GM19035 (cell line): Measurements from ENCODE around the gene WNT7B.

Experiments
- ATAC-seq: cut with Tn5 transposase; IDR thresholded peaks from one replicate; pipeline ENCODE4 v1.9.1; 2021; ENCODE audit not compliant: unreplicated experiment

The WNT7B gene

DNA sequence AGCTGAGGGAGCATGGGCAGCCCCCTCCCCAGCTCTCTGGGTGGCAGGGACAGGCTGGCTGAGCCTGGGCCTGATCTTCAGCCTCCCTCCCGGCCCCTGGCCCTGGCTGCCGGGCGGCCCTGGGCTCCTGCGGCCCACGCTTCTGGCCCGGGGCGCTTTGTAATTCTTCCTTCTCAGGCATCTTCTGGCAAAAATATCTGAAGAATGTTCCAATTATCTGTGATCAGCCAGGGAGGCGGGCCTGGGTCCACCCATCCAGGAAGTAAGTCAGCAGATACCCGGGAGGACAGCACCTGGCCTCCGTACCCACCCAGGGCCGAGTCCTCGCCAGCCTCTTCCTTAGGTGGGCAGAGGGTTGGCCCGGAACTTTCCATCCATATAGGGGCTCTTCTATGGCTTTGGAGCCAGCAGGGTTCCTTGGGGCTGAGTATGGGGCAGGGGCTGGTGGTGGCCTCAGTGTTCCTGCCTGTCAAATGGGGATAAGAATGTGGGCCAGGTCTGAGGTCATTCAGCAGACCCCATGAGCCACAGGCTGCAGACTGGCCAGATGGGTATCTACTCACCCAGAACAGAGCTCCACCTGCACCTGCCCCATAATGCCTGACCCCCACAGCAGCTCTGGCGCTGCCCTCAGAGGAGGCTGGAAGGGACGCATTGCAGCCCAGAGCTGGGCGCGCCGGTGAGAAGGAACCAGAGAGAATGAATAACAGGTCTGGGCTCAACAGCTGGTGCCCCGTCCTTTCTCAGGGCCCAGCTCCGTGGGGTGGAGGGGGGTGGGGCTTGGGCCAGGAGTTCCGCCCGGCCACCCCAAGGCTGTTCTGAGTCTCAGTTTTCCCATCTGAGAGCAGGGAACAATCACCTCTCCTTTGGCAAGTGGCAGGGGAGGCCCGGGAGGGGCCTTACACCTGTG, 16.2 kb downstream of the WNT7B start:
- ATAC-seq: no peak

DNA sequence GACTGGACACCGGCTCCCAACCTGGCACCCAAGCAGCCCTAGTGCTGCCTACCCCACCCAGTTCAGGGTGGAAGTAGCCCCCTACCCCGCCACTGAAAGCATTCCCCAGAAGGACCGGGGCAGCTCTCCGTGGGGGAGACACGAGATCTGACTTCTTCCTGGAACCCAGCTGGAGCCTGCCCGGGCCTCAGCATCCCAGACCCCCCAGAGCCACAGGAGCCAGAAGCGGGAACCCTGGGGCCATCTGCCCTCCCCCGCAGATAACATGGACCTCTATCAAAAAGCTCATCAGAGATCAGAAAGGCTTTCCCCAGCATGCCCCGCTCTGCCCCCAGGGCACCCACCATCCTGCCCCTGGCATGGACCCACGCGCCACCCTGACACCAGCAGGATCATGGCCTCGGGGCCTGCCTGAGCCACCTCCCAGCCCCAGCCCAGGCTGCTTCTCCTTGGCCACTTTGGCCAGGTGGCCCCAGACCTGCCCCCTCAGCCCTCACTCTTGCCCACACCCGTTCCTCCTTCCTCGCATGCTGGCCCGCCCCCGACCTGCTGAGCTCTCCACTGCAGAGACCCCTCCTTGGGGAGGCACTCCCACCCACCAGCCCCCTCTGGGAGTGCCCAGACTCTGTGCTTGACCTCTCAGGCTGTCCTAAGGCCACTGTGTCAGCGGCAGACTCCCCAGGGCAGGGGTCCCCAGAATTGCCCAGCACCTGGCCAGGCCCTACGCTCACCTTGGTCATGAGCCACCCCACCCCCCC, 17.1 kb downstream of the WNT7B start:
- ATAC-seq: no peak

DNA sequence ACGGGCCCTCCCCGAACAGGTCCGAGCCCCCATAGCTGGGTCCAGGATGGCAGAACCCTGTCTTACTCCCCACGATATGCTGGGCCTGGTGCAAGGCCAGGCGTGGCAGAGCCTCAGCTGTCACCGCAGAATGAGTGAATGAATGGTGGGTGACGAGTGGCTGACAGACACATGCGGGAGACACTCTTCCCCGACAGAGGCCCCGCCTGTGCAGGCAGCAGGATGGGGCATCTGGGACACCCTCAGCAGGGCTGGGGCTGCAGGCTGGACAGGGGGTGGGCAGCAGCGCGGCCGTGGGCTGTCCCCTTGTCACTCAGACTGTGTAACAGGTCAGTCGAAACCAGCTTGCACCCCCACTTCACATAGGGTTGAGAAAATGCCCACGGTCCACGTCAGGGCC, 18.0 kb downstream of the WNT7B start:
- ATAC-seq: no peak

DNA sequence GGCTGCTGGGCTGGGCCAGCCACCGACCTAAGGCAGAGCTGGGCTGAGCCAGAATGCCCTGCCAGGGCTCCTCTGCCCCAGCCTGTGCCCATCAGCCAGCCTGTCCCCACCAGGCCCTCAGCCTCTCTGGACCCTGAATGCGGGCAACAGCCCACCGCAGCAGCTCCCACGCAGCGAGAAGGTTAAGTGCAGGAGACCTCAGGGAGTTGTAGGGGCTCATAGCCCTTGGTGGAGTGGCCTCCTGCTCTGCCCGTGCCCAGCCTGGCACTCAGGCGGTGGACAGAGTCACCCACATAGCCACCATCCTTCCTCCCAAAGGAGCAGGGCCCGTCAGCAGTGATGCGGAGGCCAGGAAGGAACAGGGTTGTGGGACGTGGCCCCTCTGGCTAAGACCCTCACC, 19.1 kb downstream of the WNT7B start:
- no peak for ATAC-seq

DNA sequence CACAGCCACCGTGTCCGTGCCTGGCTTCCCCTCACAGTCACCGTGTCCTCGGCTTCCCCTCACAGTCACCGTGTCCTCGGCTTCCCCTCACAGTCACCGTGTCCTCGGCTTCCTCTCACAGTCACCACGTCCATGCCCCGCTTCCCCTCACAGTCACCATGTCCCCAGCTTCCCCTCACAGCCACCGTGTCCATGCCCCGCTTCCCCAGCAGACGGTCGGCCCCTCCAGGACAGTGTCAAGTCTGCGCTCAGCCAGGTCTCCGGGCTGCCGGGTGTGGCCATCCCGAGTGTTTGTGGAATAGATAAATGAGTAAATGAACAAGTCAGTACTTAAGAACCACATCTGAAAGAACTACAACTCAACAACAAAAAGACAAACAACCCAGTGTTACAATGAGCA, 23.8 kb downstream of the WNT7B start:
- ATAC-seq: no peak

DNA sequence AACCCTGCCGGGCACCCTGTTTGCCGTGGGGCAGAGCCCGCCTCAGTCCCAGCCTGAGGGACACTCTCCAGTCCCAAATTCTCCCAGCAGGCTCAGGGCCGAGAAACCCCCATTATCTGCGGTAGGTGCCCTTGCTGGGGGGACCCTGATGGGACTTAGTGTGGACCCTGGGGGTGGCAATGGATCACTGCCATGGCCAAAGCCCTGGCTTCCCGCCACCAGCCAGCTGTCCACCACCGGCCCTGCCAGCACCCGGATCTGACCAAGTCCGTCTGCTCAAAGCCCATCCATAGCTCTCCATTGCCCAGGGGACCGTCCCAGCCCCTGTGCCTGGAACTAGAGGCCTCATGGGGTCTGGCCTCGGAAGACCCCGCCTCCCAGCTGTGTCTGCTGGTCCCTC, 24.4 kb downstream of the WNT7B start:
- ATAC-seq: no peak

DNA sequence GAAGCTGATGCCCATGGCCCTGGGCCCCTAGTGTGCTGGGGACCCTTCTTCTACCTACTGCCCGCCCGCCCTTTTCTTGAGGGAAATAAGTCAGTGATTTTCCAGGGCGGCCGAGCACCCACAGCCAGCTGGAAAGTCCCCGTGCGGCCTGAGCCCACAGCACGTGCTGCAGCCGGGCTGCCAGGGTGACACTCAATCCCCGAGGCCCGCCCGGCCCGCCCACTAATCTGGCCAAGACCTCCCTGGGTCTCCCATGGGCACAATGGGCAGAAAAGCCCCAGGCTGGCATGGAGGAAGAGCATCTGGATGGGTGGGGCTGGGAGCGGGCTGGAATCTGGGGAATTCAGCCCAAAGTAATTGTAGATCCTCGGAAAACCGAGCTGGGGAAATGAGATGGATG, 24.8 kb downstream of the WNT7B start:
- ATAC-seq: no peak

DNA sequence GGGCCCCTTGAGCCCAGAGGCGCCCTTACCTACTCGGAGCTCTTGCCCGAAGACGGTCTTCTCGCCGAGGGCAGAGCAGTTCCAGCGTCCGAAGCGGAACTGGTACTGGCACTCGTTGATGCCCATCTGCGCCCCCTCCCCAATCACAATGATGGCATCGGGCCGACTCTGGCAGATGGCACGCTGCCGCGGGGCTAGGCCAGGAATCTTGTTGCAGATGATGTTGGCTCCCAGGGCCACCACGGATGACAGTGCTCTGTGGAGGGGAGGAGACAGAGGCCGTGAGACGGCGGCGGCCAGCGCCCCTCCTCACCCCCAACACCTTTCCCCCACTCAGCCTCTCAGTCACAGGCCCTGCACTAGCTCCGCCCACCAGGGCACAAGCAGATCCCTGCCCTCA, 27.1 kb downstream of the WNT7B start:
- no peak for ATAC-seq

DNA sequence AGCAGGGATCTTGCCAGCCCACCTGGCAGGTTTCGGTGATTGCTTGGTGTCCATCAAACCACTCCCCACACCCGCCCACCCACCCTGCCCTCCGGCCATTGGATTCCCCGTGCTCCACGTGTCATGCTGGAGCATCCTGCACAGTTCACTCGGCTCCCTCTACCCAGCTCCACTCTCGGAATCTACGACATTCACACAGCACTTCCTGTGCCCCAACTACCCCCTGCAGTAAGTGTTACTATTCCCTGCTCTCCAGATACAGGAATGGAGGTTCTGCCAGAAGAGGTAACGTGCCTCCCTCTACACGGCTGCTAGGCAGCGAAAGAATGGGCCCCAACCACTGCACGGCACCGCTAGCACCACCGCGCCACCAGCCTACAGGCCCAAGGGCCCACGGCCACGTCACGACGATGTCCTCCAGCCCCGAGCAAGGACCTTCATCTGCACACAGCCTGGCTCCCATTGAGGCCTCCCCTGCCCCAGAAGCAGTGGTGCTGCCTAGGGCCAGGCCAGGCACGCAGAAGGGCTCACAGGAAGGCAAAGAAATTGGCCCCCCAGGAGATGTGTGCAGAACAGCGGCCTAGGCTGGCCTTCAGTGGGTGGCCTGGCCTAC, 27.6 kb downstream of the WNT7B start:
- ATAC-seq: no peak

DNA sequence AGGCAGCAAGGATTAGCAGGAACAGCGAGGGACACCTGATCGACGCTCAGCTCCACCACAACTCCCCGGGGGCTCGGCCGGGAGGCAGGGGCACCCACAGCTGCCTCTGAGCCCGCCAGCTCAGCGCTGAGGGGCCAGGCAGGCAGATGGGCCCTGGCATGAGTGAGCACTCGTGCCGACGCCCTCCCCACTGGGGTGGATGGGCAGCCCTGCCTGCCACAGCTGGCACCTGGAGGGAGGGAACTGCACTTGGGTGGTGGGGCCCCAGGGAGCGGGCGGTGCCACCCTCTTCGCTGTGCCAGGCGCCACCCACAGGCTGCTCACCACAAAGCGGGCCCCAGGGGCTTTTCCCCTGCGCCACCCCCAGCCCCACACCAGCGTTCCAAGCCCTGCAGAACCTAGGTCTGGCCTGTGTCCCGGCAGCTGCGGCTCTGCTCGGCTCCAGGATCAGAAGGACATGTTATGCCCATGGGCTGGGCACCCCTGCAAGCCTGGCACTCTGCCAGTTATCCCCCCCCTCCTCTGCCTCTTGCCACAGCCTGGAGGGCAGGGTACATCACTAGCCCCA, 28.8 kb downstream of the WNT7B start:
- ATAC-seq: no peak

DNA sequence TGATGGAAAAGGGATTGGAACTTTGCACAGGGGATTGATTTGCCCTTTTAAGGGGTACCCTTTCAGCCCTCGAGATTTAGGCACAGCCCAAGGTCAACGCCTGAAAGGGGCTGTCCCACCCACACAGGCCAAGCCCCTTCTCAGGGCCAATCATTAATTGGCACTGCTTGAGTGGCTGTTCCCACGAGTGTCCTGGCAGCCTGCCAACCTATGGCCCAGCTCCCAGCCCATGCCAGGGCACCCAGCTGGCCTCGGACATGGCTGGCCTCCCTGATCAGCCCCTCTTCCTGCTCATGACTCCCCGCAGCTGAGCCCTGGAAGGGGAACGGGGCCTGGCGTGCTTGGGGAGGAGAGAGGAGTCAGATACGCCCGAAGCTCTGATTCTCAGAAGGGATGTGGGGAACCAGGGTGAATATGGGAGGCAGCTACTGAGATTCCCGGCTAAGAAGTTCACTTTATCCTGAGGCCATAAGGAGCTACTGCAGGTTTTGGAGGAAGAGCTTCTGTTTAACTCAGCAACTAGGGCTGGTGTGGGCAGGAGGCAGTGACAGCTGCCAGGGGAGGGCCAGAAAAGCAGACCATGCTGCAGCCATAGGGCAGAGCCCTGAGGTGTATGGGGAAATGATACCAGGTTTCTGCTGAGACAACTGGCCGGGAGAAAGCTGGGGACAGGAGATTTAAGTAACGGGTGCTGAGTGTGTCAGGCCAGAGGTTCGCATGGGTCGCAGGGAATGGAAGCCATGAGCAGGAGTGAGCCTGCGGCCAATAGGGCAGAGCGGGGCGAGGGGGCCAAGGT, 30.0 kb downstream of the WNT7B start:
- ATAC-seq: no peak

DNA sequence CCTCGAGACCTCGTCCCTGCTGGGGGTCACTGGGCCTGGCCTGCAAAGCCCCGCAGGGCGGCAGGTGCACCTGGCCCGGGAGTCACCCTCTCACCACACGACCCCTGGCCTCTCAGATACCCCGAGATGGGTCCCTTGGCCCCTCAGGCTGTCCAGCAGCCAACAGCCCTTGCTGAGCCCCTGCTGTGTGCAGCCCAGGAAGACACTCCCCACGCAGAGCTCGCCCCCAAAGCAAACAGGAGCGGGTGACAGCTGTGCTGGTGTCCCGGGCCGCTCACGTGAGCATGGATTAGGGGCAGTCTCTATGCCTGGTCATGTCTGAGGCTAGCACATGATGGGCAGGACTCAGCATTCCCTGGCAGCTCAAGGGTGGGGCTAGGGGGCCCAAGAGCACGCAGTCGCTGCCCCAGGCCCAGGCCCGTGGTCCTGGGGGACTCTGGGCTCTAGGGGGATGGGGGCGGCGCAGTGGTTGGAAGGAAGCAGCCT, 31.3 kb downstream of the WNT7B start:
- no peak for ATAC-seq

DNA sequence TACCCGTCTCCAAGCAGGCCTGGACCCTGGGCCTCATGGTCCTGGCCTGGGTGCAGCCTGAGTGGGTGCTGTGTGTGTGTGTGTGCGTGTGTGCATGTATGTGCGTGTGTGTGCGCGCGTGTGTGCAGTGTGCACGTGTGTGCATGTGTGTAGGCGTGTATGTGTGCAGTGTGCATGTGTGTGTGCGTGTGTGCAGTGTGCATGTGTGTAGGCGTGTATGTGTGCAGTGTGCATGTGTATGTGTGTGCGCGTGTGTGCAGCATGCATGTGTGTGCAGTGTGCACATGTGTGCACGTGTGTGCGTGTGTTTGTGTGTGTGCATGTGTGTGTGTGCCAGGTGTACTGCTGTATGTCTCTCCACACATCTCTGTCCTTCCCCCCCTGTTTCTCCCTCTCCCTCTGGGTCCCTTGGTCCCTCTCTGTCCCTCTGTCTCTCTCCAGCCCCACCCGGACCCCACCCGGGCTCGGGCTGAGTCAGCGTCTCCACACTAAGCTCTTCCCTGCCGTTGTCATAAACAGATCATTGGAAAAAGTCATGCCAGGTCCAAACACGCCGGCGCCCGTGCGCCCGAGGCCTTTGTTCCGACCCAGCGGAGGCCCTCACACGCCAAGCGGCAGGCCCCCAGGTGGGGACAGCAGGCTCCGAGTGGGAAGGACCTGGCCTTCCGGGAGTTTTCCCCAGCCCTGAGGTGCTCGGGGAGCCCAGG, 34.0 kb downstream of the WNT7B start:
- no peak for ATAC-seq

DNA sequence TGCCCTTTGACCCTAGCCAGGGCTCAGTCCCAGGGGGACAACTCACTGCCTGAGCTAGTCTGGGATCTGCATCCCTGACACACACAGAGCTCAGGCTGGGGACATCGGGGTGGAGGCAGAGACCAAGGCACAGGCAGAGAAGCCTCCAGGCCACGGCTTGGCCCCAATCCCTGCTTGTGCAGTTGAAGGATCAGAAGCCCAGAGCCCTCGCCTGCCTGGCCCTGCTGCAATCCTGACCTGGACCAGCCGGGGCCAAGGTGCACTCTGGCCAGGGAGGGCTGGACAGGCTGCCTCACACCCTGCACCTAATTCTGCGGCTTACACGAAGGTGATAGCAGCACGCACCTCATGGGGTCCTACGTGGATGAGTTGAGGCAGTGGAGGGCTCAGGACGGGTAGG, 34.6 kb downstream of the WNT7B start:
- ATAC-seq: no peak

DNA sequence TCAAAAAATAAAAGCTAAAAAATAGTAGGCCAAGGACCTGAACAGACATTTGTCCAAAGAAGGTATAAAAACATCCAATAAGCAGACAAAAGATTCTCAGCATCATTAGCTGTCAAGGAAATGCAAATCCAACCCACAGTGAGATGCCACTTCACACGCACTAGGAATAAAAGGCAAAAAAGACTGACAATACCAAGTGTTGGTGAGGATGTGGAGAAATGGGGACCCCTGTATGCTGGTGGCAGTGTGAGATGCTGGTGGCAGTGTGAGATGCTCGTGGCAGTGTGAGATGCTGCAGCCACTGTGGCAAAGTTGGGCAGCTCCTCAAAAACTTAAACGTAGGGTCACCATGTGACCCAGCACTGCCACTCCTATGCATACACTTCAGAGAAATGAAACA, 38.0 kb downstream of the WNT7B start:
- no peak for ATAC-seq

DNA sequence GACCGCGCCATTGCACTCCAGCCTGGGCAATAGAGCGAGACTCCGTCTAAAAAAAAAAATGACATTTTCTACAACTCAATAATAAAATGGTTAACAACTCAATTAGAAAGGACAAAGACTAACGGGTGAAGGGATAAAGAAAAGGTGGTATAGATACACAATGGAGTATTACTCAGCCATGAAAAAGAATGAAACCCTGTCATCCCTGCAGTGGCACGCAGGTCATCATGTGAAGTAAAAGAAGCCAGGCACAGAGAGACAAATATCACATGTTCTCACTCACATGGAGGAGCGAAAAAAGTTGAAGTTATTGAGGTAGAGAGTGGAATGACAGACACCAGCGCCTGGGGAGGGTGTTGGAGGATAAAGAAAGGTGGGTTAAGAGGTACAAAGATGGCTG, 39.0 kb downstream of the WNT7B start:
- no peak for ATAC-seq

DNA sequence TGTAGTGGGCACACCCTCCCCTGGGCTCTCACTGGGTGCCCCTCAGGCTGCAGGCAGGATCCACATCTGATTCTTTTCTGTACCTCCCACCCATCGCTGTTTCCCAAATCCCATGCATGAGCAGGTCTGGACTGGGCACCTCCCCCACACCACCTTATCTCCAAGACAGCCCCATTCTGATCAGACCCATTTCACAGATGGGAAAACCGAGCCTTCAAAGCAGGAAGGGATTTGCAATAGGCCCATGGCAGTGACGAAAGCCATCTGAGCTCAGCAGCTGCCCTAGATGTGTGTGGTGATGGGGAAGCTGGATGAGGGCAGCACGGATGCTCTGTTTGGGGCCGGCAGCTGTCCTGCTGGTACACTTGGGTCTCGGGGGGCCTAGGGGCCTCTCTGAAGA, 41.4 kb downstream of the WNT7B start:
- ATAC-seq: no peak

DNA sequence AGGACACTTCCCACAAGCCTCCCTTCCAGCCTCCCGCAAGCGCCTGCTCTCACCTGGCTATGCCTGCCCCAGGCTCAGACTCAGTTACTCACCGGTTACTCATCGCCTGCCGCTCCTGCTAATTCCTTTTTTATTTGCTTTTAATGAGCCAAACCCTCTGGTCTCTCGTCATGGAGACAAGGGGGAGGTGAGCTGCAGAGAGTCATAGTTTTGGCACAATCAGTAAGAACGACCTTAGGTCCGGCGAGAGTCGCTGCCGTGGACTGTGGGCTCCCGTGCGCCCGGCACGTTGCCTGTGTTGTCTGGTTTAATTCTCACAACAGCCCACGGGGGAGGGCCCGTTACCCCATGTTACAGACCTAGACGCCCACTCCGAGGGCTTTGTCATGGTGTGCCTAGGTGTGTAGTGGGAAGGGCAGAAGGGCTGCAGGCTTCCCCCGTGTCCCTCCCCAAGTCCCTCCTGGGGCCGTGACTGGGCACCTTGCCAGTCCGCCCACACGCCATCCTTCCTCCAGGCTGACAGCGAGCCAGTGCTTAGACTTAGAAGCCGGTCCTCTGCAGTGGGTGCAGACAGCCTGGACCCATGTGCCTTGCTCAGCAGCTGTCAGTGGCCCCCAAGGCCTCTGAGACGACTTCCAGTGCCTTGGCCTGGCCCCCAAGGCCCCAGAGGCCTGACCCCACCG, 42.2 kb downstream of the WNT7B start:
- no peak for ATAC-seq

DNA sequence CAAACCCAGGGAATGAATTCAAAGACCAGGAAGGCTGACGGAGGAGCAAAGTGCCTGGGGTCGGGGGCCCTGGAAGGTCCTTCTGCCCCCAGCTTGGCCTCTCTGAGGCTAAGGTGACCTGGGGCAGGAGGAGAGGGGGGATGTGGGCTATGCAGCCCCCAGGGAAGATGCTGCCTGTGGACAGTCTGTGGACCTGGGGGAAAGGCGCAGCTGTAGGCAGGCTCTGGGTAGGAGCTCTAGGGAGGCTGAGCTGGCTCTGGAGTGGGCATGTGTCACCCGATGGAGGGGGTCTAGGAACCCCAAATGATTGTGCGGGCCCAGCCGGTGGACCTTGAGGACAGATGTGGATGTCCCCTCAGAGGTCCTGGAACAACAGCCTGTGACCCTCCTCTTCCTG, 42.8 kb downstream of the WNT7B start:
- no peak for ATAC-seq
